Vagina (tissue), 2 donors: Measurements from ENCODE around the gene MTERF2.

Experiments used
- CTCF ChIP-seq, 3 experiments: fragments of 450-650 bp in 2 of 3; fragments of 200-600 bp in 1 of 3; sonication (generic) in 1 of 3; IDR thresholded peaks; one replicate each; pipeline ENCODE4 v1.5.1; 2017 to 2019; ENCODE audit warnings: antibody characterized with exemption in 3 of 3, mild to moderate bottlenecking in 2 of 3, moderate library complexity in 2 of 3
- POLR2A ChIP-seq, 2 donors: fragments of 450-650 bp; IDR thresholded peaks; one replicate each; pipeline ENCODE4 v1.6.1; 2017; ENCODE audit warnings: antibody characterized with exemption in 2 of 2, mild to moderate bottlenecking in 2 of 2, moderate library complexity in 2 of 2
- POLR2AphosphoS5 ChIP-seq, 2 donors: sonication (generic); formaldehyde crosslinking; IDR thresholded peaks; one replicate each; pipeline ENCODE4 v1.9.0; 2017; ENCODE audit warnings: antibody characterized with exemption in 2 of 2, mild to moderate bottlenecking in 2 of 2, low read depth in 1 of 2; ENCODE audit not compliant: insufficient read depth in 1 of 2

GRCh38 chr12:106976668-106977067, 10.3 kb downstream of the MTERF2 start:
- TF ChIP-seq CTCF (IDR thresholded peaks at IDR 0.05) (no peak), POLR2A (IDR thresholded peaks at IDR 0.05) (no peak), POLR2AphosphoS5 (IDR thresholded peaks at IDR 0.05; ENCODE audit: insufficient read depth in 1 of 2, low read depth in 1 of 2) (no peak)
